ELR (cell line): Measurements from ENCODE around the gene WDR44.
A peak's percentile ranks its signal among the peaks of the same experiment; 100 is the strongest.
"Not testable (repeated sequence)": the region's sequence is repeated elsewhere in the genome, so short reads cannot be mapped to it uniquely, and the experiment has no call there.

Experiments used
- DNase-seq: peaks from one replicate; pipeline ENCODE4 v3.0.0-alpha.2; 2015; ENCODE audit warnings: low read depth

WDR44 gene

GRCh38 chrX:118345464-118346257, at the start of gene WDR44:
TSS of gene WDR44 (plus strand) at chrX:118346106. CDS start at chrX:118346504, 398 bp downstream.
- DNase-seq = peak; percentile 94

- not testable (repeated sequence) for DNase-seq
Observed at GRCh38 chrX:118305827-118306226, 40.1 kb upstream of the WDR44 start.

GRCh38 chrX:118315529-118315928, 30.4 kb upstream of the WDR44 start:
- no peak for DNase-seq

- DNase-seq = no peak
Observed at GRCh38 chrX:118324588-118324987, 21.3 kb upstream of the WDR44 start.

GRCh38 chrX:118325453-118325852, 20.5 kb upstream of the WDR44 start:
- DNase-seq = peak; percentile 13

- no peak for DNase-seq
Observed at GRCh38 chrX:118329175-118329574, 16.7 kb upstream of the WDR44 start.

GRCh38 chrX:118337687-118338086, 8.2 kb upstream of the WDR44 start:
- no peak for DNase-seq

- DNase-seq = no peak
Observed at GRCh38 chrX:118338930-118339329, 7.0 kb upstream of the WDR44 start.

GRCh38 chrX:118345045-118345463, 852 bp upstream of the WDR44 start:
- no peak for DNase-seq

- DNase-seq = peak; percentile 48
Observed at GRCh38 chrX:118346258-118347094, 570 bp downstream of the WDR44 start.

- DNase-seq = peak; percentile 73
Observed at GRCh38 chrX:118347131-118347530, 1.2 kb downstream of the WDR44 start.

- DNase-seq = no peak
Observed at GRCh38 chrX:118347736-118348135, 1.8 kb downstream of the WDR44 start.

- DNase-seq = peak; percentile 25
Observed at GRCh38 chrX:118348186-118348810, 2.4 kb downstream of the WDR44 start.

- no peak for DNase-seq
Observed at GRCh38 chrX:118349188-118349587, 3.3 kb downstream of the WDR44 start.

GRCh38 chrX:118350221-118350620, 4.3 kb downstream of the WDR44 start:
- DNase-seq = peak; percentile 43

GRCh38 chrX:118350706-118351105, 4.8 kb downstream of the WDR44 start:
- DNase-seq = no peak

GRCh38 chrX:118352566-118352965, 6.7 kb downstream of the WDR44 start:
- DNase-seq = no peak

GRCh38 chrX:118353081-118353850, 7.4 kb downstream of the WDR44 start:
- no peak for DNase-seq

GRCh38 chrX:118355225-118355920, 9.5 kb downstream of the WDR44 start:
- DNase-seq = peak; percentile 25

GRCh38 chrX:118356154-118356701, 10.3 kb downstream of the WDR44 start:
- no peak for DNase-seq
